ENCODE results near the gene JOSD2. TPM values are rescaled to one million over a fixed set of nuclear protein-coding genes. Genes with fewer than 3 reads are reported as not detected.
A peak's percentile ranks its signal among the peaks of the same experiment; 100 is the strongest.

The JOSD2 gene
- total and polyA plus RNA-seq, 2 donors (not counting 1 experiment from before 2014, with no cell fraction given): 25.0 to 32.8 TPM

GRCh38 chr19:50555450-50556281 lies 44.7 kb upstream of the JOSD2 start:
- no peak for DNase-seq
- CTCF ChIA-PET: interaction anchor here (0.7 to 2.8 kb wide), 10 partner anchors 18 to 227 kb away, joined by 3 to 14 read pairs (median 4); partner anchors contain the start of gene KCNC3

More at GRCh38 chr19:50555450-50556281, 44.7 kb upstream of the JOSD2 start:
- Histone ChIP-seq H3K4me3 (ENCODE audit: control extremely low read depth in 1 of 5, extremely low read depth in 1 of 5, insufficient read depth in 1 of 5, low read depth in 2 of 5, low read length in 4 of 5) (peak overlapping the region in 2 of 5 experiments; percentile 52 to 55), H3K36me3 (replicated peaks in 1 of 2; ENCODE audit: control extremely low read depth in 1 of 2, control insufficient read depth in 1 of 2, extremely low read depth in 1 of 2, insufficient read depth in 2 of 2, low read length in 1 of 2) (no peaks in the 10 kb centered on the region), H3K27ac (ENCODE audit: low read length in 2 of 2) (no peak overlapping the region), H2AFZ (ENCODE audit: insufficient read depth, low read depth, low read length, poor library complexity, severe bottlenecking) (peak overlapping the region; percentile 77), H4K20me1 (ENCODE audit: control insufficient read depth, insufficient read depth, low read length, poor library complexity, severe bottlenecking) (no peaks in the 10 kb centered on the region), H3K4me1 (ENCODE audit: control insufficient read depth in 2 of 2, insufficient read depth in 2 of 2, low read length in 2 of 2) (peaks cover 13 to 14% of the 10 kb centered on the region in 2 donors), H3K4me2 (replicated peaks; ENCODE audit: low read depth, low read length, poor library complexity, severe bottlenecking) (peak overlapping the region; percentile 76), H3K27me3 (replicated peaks in 1 of 4; ENCODE audit: control extremely low read depth in 1 of 4, control insufficient read depth in 3 of 4, insufficient read depth in 4 of 4, low read length in 3 of 4) (peaks cover 0 to 60% (median 13%) of the 10 kb centered on the region in 4 experiments), H3K9me3 (ENCODE audit: control extremely low read depth in 1 of 3, control insufficient read depth in 2 of 3, insufficient read depth in 1 of 3, low read length in 2 of 3) (peaks cover 0 to 17% (median 0%) of the 10 kb centered on the region in 3 donors), H3K79me2 (ENCODE audit: control insufficient read depth, insufficient read depth, low read length) (no peaks in the 10 kb centered on the region), H3K9ac (ENCODE audit: low read length) (peak overlapping the region; percentile 52)
- intact Hi-C loops (cut with micrococcal nuclease): loop anchor here (1.0 kb wide), 1 partner anchor 187 kb away; no protein-coding TSS in a partner anchor
- POLR2A ChIA-PET: no interaction called here
- TF ChIP-seq CTCF (IDR thresholded peaks at IDR 0.05) (no peak), EZH2 (IDR thresholded peaks at IDR 0.05; ENCODE audit: borderline replicate concordance, insufficient read depth, low read depth, low read length, poor library complexity, severe bottlenecking) (no peak)
- 40% methylated on average over 24 of the region's 28 CpGs for WGBS (ENCODE audit: insufficient coverage)
- no peak for ATAC-seq (ENCODE audit: low read depth)
- peak overlapping the region; percentile 88 for H3K4me3 Mint-ChIP-seq
- H3K4me1 Mint-ChIP-seq: peaks cover 5% of the 10 kb centered on the region
- H3K9me3 Mint-ChIP-seq (ENCODE audit: insufficient read depth): no peaks in the 10 kb centered on the region
- H3K27ac Mint-ChIP-seq: no peak overlapping the region
- peaks cover 55% of the 10 kb centered on the region for H3K27me3 Mint-ChIP-seq
